K562 (cell line): ENCODE results near the gene CLASP2. TPM values are rescaled to one million over a fixed set of nuclear protein-coding genes. Genes with fewer than 3 reads are reported as not detected.

Experiments used
- ATF1 ChIP-seq, 2 experiments: fragments of 450-650 bp in 1 of 2; IDR thresholded peaks; 2 replicates each; pipeline ENCODE4 v1.6.1; 2016; ENCODE audit warnings: missing compliant biosample characterization in 1 of 2, missing genetic modification characterization in 1 of 2
- BCOR ChIP-seq: fragments of 450-650 bp; IDR thresholded peaks from 2 replicates; pipeline ENCODE4 v1.6.1; 2016
- CHAMP1 ChIP-seq: fragments of 450-650 bp; IDR thresholded peaks from 2 replicates; pipeline ENCODE4 v1.6.1; 2016; ENCODE audit warnings: mild to moderate bottlenecking
- CREB3L1 ChIP-seq: fragments of 450-650 bp; IDR thresholded peaks from 2 replicates; pipeline ENCODE4 v1.6.1; 2014; ENCODE audit warnings: low read depth, mild to moderate bottlenecking, moderate library complexity, borderline replicate concordance
- HOMEZ ChIP-seq: fragments of 250-450 bp; sonication (Bioruptor Pico); IDR thresholded peaks from 2 replicates; pipeline ENCODE4 v1.4.0; 2020; ENCODE audit warnings: mild to moderate bottlenecking, moderate library complexity
- NFRKB ChIP-seq: fragments of 450-650 bp; IDR thresholded peaks from 2 replicates; pipeline ENCODE4 v1.6.1; 2016; ENCODE audit warnings: low read depth
- POLR2G ChIP-seq: fragments of 200-400 bp; formaldehyde crosslinking; IDR thresholded peaks from 2 replicates; pipeline ENCODE4 v1.6.1; 2017; ENCODE audit warnings: low read depth, mild to moderate bottlenecking, antibody characterized with exemption, low read length, moderate library complexity
- RBFOX2 ChIP-seq: fragments of 200-400 bp; formaldehyde crosslinking; IDR thresholded peaks from 2 replicates; pipeline ENCODE4 v1.6.1; 2017; ENCODE audit warnings: low read depth, mild to moderate bottlenecking, low read length, moderate library complexity
- RERE ChIP-seq: sonication (generic); formaldehyde crosslinking; IDR thresholded peaks from 2 replicates; pipeline ENCODE4 v1.8.0; 2023; ENCODE audit warnings: missing genetic modification reagents, mild to moderate bottlenecking, borderline replicate concordance
- ZBTB49 ChIP-seq: sonication (generic); formaldehyde crosslinking; IDR thresholded peaks from 2 replicates; pipeline ENCODE4 v1.8.0; 2022; ENCODE audit warnings: missing genetic modification reagents, mild to moderate bottlenecking, borderline replicate concordance
- ZNF324 ChIP-seq: fragments of 250-450 bp; sonication (Bioruptor Pico); IDR thresholded peaks from 2 replicates; pipeline ENCODE4 v1.4.0; 2020; ENCODE audit warnings: mild to moderate bottlenecking
- ZNF444 ChIP-seq: fragments of 250-450 bp; sonication (Bioruptor Pico); IDR thresholded peaks from 2 replicates; pipeline ENCODE4 v1.4.0; 2020; ENCODE audit warnings: mild to moderate bottlenecking, moderate library complexity
- polyA plus RNA-seq, 8 experiments: library from polyadenylated mRNA; depleted of rRNA in 4 of 8; stranded (reverse) in 5 of 8; unstranded in 3 of 8; fragments of >200 nt; fragmentation: Nextera tagmentation in 2 of 8; fragmentation: Illumina TruSeq in 1 of 8; extraction: Ambion mirVana in 2 of 8; extraction: Trizol in 1 of 8; gene quantifications; 2 replicates each; pipeline versions ENCODE4 v1.2.1 to v1.2.3, GENCODE V29; 2011 to 2014; ENCODE audit warnings: inconsistent platforms in 1 of 8, missing spikeins in 1 of 8
- total RNA-seq, 7 experiments: library from RNA; depleted of rRNA in 6 of 7; stranded (reverse); fragments of >200 nt in 6 of 7; fragmentation: Illumina TruSeq in 2 of 7; extraction: Trizol in 2 of 7; gene quantifications; 2 replicates each; pipeline versions ENCODE4 v1.2.1 to v1.2.3, GENCODE V29; 2011 to 2021; ENCODE audit warnings: low replicate concordance in 1 of 7

CLASP2 gene
- total and polyA plus RNA-seq, 9 of the 15 experiments (the other 6 are each of a cell fraction or from before 2014, with no cell fraction given) = 13.5 to 107 (median 71.8) TPM

GRCh38 chr3:33717866-33718594 is at the start of gene CLASP2 (continued):
- TF ChIP-seq HOMEZ (CRISPR knock-in tag) (no peak), RERE (CRISPR knock-in tag) (peak; percentile 40; the same call in 1 of the 2 replicates), RBFOX2 (peak; percentile 93), ZNF444 (CRISPR knock-in tag) (peak; percentile 69; the same call in 1 of the 2 replicates), CREB3L1 (peak; percentile 68; the same call in 1 of the 2 replicates), BCOR (peak; percentile 47; the same call in 1 of the 2 replicates), ATF1 (CRISPR knock-in tag; IDR thresholded peaks at IDR 0.05) (peak; percentile 87), ATF1 (tag; IDR thresholded peaks at IDR 0.05) (peak; percentile 99), CHAMP1 (no peak), POLR2G (peak; percentile 93), NFRKB (0 out of 2 replicates have a peak, but pooled peaks have one; percentile 68), ZNF324 (CRISPR knock-in tag) (no peak), ZBTB49 (CRISPR knock-in tag) (0 out of 2 replicates have a peak, but pooled peaks have one; percentile 46)
